Memory B cell (primary cell): ENCODE data around the gene TOM1.

Experiments
- ATAC-seq: fragments of 150-1000 bp; cut with Tn5 transposase; 2 replicates; pipeline ENCODE4 v1.10.0; 2021; ENCODE audit warnings: low read depth, mild to moderate bottlenecking, moderate library complexity
- DNase-seq, 2 donors: peaks; one replicate each; pipeline ENCODE4 v3.0.0; 2022; ENCODE audit warnings: low spot score in 2 of 2
- H3K27ac Mint-ChIP-seq: one replicate; pipeline ENCODE4 v1.8.0; 2022; ENCODE audit warnings: mild to moderate bottlenecking, moderate library complexity, mixed read lengths
- H3K27me3 Mint-ChIP-seq: one replicate; pipeline ENCODE4 v1.8.0; 2022; ENCODE audit warnings: mixed read lengths
- H3K36me3 Mint-ChIP-seq: one replicate; pipeline ENCODE4 v1.8.0; 2022; ENCODE audit warnings: mild to moderate bottlenecking, mixed read lengths
- H3K4me1 Mint-ChIP-seq: one replicate; pipeline ENCODE4 v1.8.0; 2022; ENCODE audit warnings: mixed read lengths
- H3K4me3 Mint-ChIP-seq: one replicate; pipeline ENCODE4 v1.8.0; 2022; ENCODE audit warnings: mild to moderate bottlenecking, moderate library complexity, mixed read lengths
- H3K9me3 Mint-ChIP-seq: one replicate; pipeline ENCODE4 v1.8.0; 2022; ENCODE audit warnings: mixed read lengths

TOM1 gene

GRCh38 chr22:35324762-35325161 is 25.1 kb downstream of the TOM1 start:
- Mint-ChIP-seq H3K4me3 (no peak overlapping the region), H3K27me3 (no peaks in the 10 kb centered on the region), H3K4me1 (no peaks in the 10 kb centered on the region), H3K36me3 (peaks cover 28% of the 10 kb centered on the region), H3K27ac (no peak overlapping the region), H3K9me3 (no peaks in the 10 kb centered on the region)
- ATAC-seq: peak; percentile 24
- DNase-seq: no peak

GRCh38 chr22:35325209-35325608 is 25.5 kb downstream of the TOM1 start:
- H3K4me1 Mint-ChIP-seq: peaks cover 1% of the 10 kb centered on the region
- H3K9me3 Mint-ChIP-seq: no peaks in the 10 kb centered on the region
- H3K27ac Mint-ChIP-seq: no peak overlapping the region
- H3K36me3 Mint-ChIP-seq: peaks cover 28% of the 10 kb centered on the region
- no peak for ATAC-seq
- no peaks in the 10 kb centered on the region for H3K27me3 Mint-ChIP-seq
- no peak overlapping the region for H3K4me3 Mint-ChIP-seq
- DNase-seq: no peak

- peaks cover 26% of the 10 kb centered on the region for H3K36me3 Mint-ChIP-seq
- no peaks in the 10 kb centered on the region for H3K9me3 Mint-ChIP-seq
- H3K4me3 Mint-ChIP-seq: no peak overlapping the region
- ATAC-seq (no peak), DNase-seq (no peak)
- H3K4me1 Mint-ChIP-seq: peaks cover 6% of the 10 kb centered on the region
- H3K27ac Mint-ChIP-seq: no peak overlapping the region
- H3K27me3 Mint-ChIP-seq: no peaks in the 10 kb centered on the region
Observed at GRCh38 chr22:35326854-35327562, 27.3 kb downstream of the TOM1 start.

- H3K36me3 Mint-ChIP-seq: peaks cover 24% of the 10 kb centered on the region
- ATAC-seq: no peak
- H3K27ac Mint-ChIP-seq: no peak overlapping the region
- no peaks in the 10 kb centered on the region for H3K9me3 Mint-ChIP-seq
- H3K4me1 Mint-ChIP-seq: peaks cover 6% of the 10 kb centered on the region
- H3K27me3 Mint-ChIP-seq: no peaks in the 10 kb centered on the region
- DNase-seq: no peak
- H3K4me3 Mint-ChIP-seq: no peak overlapping the region
Observed at GRCh38 chr22:35327690-35328471, 28.2 kb downstream of the TOM1 start.

- Mint-ChIP-seq H3K4me1 (peaks cover 6% of the 10 kb centered on the region), H3K9me3 (no peaks in the 10 kb centered on the region), H3K27me3 (no peaks in the 10 kb centered on the region), H3K36me3 (peaks cover 19% of the 10 kb centered on the region), H3K27ac (no peak overlapping the region), H3K4me3 (no peak overlapping the region)
- no peak for ATAC-seq
- no peak for DNase-seq
Observed at GRCh38 chr22:35328472-35328885, 28.8 kb downstream of the TOM1 start.

GRCh38 chr22:35329114-35329847 is 29.6 kb downstream of the TOM1 start:
- Mint-ChIP-seq H3K27ac (no peak overlapping the region), H3K4me1 (peaks cover 11% of the 10 kb centered on the region), H3K9me3 (no peaks in the 10 kb centered on the region), H3K4me3 (no peak overlapping the region), H3K27me3 (no peaks in the 10 kb centered on the region), H3K36me3 (peaks cover 19% of the 10 kb centered on the region)
- no peak for DNase-seq
- no peak for ATAC-seq

- ATAC-seq (peak; percentile 56), DNase-seq (no peak)
- peak overlapping the region; percentile 64 for H3K27ac Mint-ChIP-seq
- no peaks in the 10 kb centered on the region for H3K9me3 Mint-ChIP-seq
- no peak overlapping the region for H3K4me3 Mint-ChIP-seq
- no peaks in the 10 kb centered on the region for H3K27me3 Mint-ChIP-seq
- peaks cover 19% of the 10 kb centered on the region for H3K36me3 Mint-ChIP-seq
- peaks cover 11% of the 10 kb centered on the region for H3K4me1 Mint-ChIP-seq
Observed at GRCh38 chr22:35330258-35330861, 30.7 kb downstream of the TOM1 start.

GRCh38 chr22:35332278-35332677 is 32.6 kb downstream of the TOM1 start:
- H3K27ac Mint-ChIP-seq: peak overlapping the region; percentile 43
- no peak for ATAC-seq
- peaks cover 11% of the 10 kb centered on the region for H3K4me1 Mint-ChIP-seq

GRCh38 chr22:35333220-35333619 is 33.5 kb downstream of the TOM1 start:
- Mint-ChIP-seq H3K27ac (no peak overlapping the region), H3K36me3 (peaks cover 12% of the 10 kb centered on the region), H3K27me3 (no peaks in the 10 kb centered on the region), H3K4me3 (no peak overlapping the region), H3K9me3 (no peaks in the 10 kb centered on the region), H3K4me1 (peaks cover 14% of the 10 kb centered on the region)
- ATAC-seq (no peak), DNase-seq (no peak)

More at GRCh38 chr22:35332278-35332677, 32.6 kb downstream of the TOM1 start:
- Mint-ChIP-seq H3K36me3 (peaks cover 11% of the 10 kb centered on the region), H3K27me3 (no peaks in the 10 kb centered on the region), H3K9me3 (no peaks in the 10 kb centered on the region), H3K4me3 (no peak overlapping the region)
- no peak for DNase-seq

- Mint-ChIP-seq H3K27ac (no peak overlapping the region), H3K27me3 (no peaks in the 10 kb centered on the region), H3K36me3 (peaks cover 12% of the 10 kb centered on the region), H3K4me3 (no peak overlapping the region), H3K9me3 (no peaks in the 10 kb centered on the region), H3K4me1 (peaks cover 14% of the 10 kb centered on the region)
- ATAC-seq (peak; percentile 50), DNase-seq (no peak)
Observed at GRCh38 chr22:35334004-35334403, 34.3 kb downstream of the TOM1 start.

- Mint-ChIP-seq H3K27ac (no peak overlapping the region), H3K4me1 (peaks cover 10% of the 10 kb centered on the region), H3K9me3 (no peaks in the 10 kb centered on the region), H3K36me3 (peaks cover 17% of the 10 kb centered on the region), H3K27me3 (no peaks in the 10 kb centered on the region), H3K4me3 (no peak overlapping the region)
- DNase-seq (no peak), ATAC-seq (no peak)
Observed at GRCh38 chr22:35335468-35335867, 35.8 kb downstream of the TOM1 start.

- Mint-ChIP-seq H3K4me1 (peaks cover 11% of the 10 kb centered on the region), H3K27ac (no peak overlapping the region), H3K9me3 (no peaks in the 10 kb centered on the region), H3K4me3 (no peak overlapping the region), H3K27me3 (no peaks in the 10 kb centered on the region), H3K36me3 (peaks cover 18% of the 10 kb centered on the region)
- DNase-seq: no peak
- ATAC-seq: no peak
Observed at GRCh38 chr22:35335936-35336781, 36.5 kb downstream of the TOM1 start.

GRCh38 chr22:35337932-35338331 is 38.2 kb downstream of the TOM1 start:
- no peaks in the 10 kb centered on the region for H3K9me3 Mint-ChIP-seq
- no peaks in the 10 kb centered on the region for H3K27me3 Mint-ChIP-seq
- no peak overlapping the region for H3K4me3 Mint-ChIP-seq
- peaks cover 16% of the 10 kb centered on the region for H3K4me1 Mint-ChIP-seq
- H3K27ac Mint-ChIP-seq: peak overlapping the region; percentile 74
- H3K36me3 Mint-ChIP-seq: peaks cover 12% of the 10 kb centered on the region
- DNase-seq: no peak
- ATAC-seq: peak; percentile 51
